Nephron progenitor cell (in vitro differentiated cells): ENCODE measurements around the gene GABBR1.

Experiments used
- DNase-seq: peaks from one replicate; pipeline ENCODE4 v3.0.0; 2021
- H3K27ac Mint-ChIP-seq: 2 replicates; pipeline ENCODE4 v1.8.0; 2021; ENCODE audit warnings: mild to moderate bottlenecking, moderate library complexity, mixed read lengths
- H3K27me3 Mint-ChIP-seq: 2 replicates; pipeline ENCODE4 v1.8.0; 2021; ENCODE audit warnings: mild to moderate bottlenecking, low read depth, mixed read lengths; ENCODE audit not compliant: poor library complexity
- H3K36me3 Mint-ChIP-seq: 2 replicates; pipeline ENCODE4 v1.8.0; 2021; ENCODE audit warnings: low read depth, mixed read lengths
- H3K4me1 Mint-ChIP-seq: 2 replicates; pipeline ENCODE4 v1.8.0; 2021; ENCODE audit warnings: mixed read lengths
- H3K4me3 Mint-ChIP-seq: 2 replicates; pipeline ENCODE4 v1.8.0; 2021; ENCODE audit warnings: mild to moderate bottlenecking, moderate library complexity, mixed read lengths
- H3K9me3 Mint-ChIP-seq: 2 replicates; pipeline ENCODE4 v1.8.0; 2021; ENCODE audit warnings: mild to moderate bottlenecking, moderate library complexity, mixed read lengths
- TF ChIP-seq, protein P1 (sequence below): fragments of 200-600 bp; sonication (generic); IDR thresholded peaks from 2 replicates; pipeline ENCODE4 v1.5.0; 2021; ENCODE audit warnings: antibody characterized with exemption

The GABBR1 gene

GRCh38 chr6:29628419-29629281, 4.3 kb downstream of the GABBR1 start:
- Mint-ChIP-seq H3K36me3 (peaks cover 16% of the 10 kb centered on the region), H3K4me3 (peak overlapping the region; percentile 90), H3K27me3 (peaks cover 29% of the 10 kb centered on the region), H3K9me3 (no peaks in the 10 kb centered on the region), H3K27ac (peak overlapping the region; percentile 79), H3K4me1 (peaks cover 78% of the 10 kb centered on the region)
- peak; percentile 87 for DNase-seq
- TF ChIP-seq, protein P1, sequence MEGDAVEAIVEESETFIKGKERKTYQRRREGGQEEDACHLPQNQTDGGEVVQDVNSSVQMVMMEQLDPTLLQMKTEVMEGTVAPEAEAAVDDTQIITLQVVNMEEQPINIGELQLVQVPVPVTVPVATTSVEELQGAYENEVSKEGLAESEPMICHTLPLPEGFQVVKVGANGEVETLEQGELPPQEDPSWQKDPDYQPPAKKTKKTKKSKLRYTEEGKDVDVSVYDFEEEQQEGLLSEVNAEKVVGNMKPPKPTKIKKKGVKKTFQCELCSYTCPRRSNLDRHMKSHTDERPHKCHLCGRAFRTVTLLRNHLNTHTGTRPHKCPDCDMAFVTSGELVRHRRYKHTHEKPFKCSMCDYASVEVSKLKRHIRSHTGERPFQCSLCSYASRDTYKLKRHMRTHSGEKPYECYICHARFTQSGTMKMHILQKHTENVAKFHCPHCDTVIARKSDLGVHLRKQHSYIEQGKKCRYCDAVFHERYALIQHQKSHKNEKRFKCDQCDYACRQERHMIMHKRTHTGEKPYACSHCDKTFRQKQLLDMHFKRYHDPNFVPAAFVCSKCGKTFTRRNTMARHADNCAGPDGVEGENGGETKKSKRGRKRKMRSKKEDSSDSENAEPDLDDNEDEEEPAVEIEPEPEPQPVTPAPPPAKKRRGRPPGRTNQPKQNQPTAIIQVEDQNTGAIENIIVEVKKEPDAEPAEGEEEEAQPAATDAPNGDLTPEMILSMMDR: peak; percentile 53

GRCh38 chr6:29627755-29628418, 5.1 kb downstream of the GABBR1 start:
- Mint-ChIP-seq H3K27ac (peak overlapping the region; percentile 79), H3K27me3 (peaks cover 26% of the 10 kb centered on the region), H3K4me1 (peaks cover 75% of the 10 kb centered on the region)

DNA sequence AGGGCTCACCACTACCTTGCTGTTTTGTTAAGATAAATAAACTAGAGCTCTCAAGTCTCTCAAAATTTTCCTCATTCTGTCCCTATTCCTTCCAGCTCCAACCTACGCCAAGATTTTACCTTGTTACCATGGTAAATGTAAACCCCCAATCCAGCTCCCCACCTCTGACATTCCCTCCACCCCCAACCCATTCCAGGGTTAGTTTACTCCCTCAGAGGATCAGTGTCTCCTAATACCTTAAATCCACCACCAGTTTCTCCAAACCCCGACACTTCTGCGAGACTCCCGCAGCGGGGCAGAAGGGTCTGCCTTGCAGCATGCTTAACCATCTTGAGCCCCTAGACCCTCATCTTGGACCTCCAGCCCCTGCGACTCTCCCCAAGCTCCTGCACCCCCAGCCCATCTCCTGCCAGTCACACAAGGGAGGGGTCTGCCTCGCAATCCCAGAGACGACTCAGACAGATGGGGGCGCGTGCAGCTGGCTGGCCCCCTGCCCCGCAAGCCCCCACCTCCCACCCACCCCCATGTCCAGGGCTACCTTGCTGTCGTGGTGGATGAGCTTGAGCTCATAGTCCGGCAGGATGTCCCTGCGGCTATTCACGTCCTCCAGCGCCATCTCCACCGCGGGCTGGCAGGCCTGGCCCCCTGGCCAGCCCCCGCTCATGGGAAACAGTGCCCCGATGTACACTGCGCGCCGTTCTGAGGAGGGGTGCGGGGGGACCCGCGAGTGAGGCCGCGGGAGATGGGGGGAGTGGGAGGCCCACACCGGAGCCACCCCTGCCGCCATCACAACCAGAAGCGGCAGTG, 5.8 kb downstream of the GABBR1 start:
- Mint-ChIP-seq H3K4me3 (peak overlapping the region; percentile 90), H3K36me3 (peaks cover 31% of the 10 kb centered on the region), H3K9me3 (no peaks in the 10 kb centered on the region), H3K27me3 (peaks cover 25% of the 10 kb centered on the region), H3K4me1 (peaks cover 73% of the 10 kb centered on the region), H3K27ac (no peak overlapping the region)
- TF ChIP-seq, protein P1: no peak
- DNase-seq: peak; percentile 37

More at GRCh38 chr6:29627755-29628418, 5.1 kb downstream of the GABBR1 start:
- Mint-ChIP-seq H3K4me3 (peak overlapping the region; percentile 90), H3K36me3 (peaks cover 24% of the 10 kb centered on the region), H3K9me3 (no peaks in the 10 kb centered on the region)
- DNase-seq: peak; percentile 80
- TF ChIP-seq, protein P1: no peak

- Mint-ChIP-seq H3K36me3 (peaks cover 48% of the 10 kb centered on the region), H3K4me1 (peaks cover 56% of the 10 kb centered on the region), H3K27me3 (peaks cover 9% of the 10 kb centered on the region), H3K4me3 (peak overlapping the region; percentile 90), H3K9me3 (no peaks in the 10 kb centered on the region), H3K27ac (peak overlapping the region; percentile 26)
- DNase-seq: no peak
- TF ChIP-seq, protein P1: no peak
These were observed 7.5 kb downstream of the GABBR1 start for GRCh38 chr6:29625337-29625930.

- H3K36me3 Mint-ChIP-seq: peaks cover 48% of the 10 kb centered on the region
- H3K9me3 Mint-ChIP-seq: no peaks in the 10 kb centered on the region
- peaks cover 4% of the 10 kb centered on the region for H3K27me3 Mint-ChIP-seq
- H3K4me3 Mint-ChIP-seq: peak overlapping the region; percentile 56
- peak overlapping the region; percentile 63 for H3K27ac Mint-ChIP-seq
- TF ChIP-seq, protein P1: no peak
- no peak for DNase-seq
- peaks cover 47% of the 10 kb centered on the region for H3K4me1 Mint-ChIP-seq
These were observed 8.4 kb downstream of the GABBR1 start for GRCh38 chr6:29624520-29624961.
